ENCODE data around the gene RPUSD2. TPM values are rescaled to one million over a fixed set of nuclear protein-coding genes. Genes with fewer than 3 reads are reported as not detected.

The RPUSD2 gene
- total RNA-seq, 1 donor from 2014 or later = 10.4 TPM

- H3K27me3 ChIP-seq (ENCODE audit: control insufficient read depth in 3 of 3, insufficient read depth in 3 of 3, low read length in 3 of 3) = no peaks in the 10 kb centered on the region
- no peaks in the 10 kb centered on the region for H3K36me3 ChIP-seq (ENCODE audit: control insufficient read depth in 3 of 3, insufficient read depth in 3 of 3, low read length in 3 of 3)
- H3K27ac ChIP-seq (ENCODE audit: low read depth, low read length) = no peak overlapping the region
- H3K4me3 ChIP-seq (ENCODE audit: low read length in 3 of 3) = no peak overlapping the region
- peaks cover 7 to 8% (median 8%) of the 10 kb centered on the region in 3 donors for H3K4me1 ChIP-seq (ENCODE audit: control insufficient read depth in 3 of 3, insufficient read depth in 3 of 3, low read length in 3 of 3)
- H3K9me3 ChIP-seq (ENCODE audit: control insufficient read depth in 3 of 3, low read length in 3 of 3) = no peaks in the 10 kb centered on the region
- H3K9ac ChIP-seq (ENCODE audit: low read depth in 1 of 3, low read length in 3 of 3) = no peak overlapping the region
Observed at GRCh38 chr15:40598672-40599071, 29.6 kb downstream of the RPUSD2 start.

GRCh38 chr15:40600956-40601355, 31.9 kb downstream of the RPUSD2 start:
- H3K27me3 ChIP-seq (ENCODE audit: control insufficient read depth in 3 of 3, insufficient read depth in 3 of 3, low read length in 3 of 3) = no peaks in the 10 kb centered on the region
- H3K9me3 ChIP-seq (ENCODE audit: control insufficient read depth in 3 of 3, low read length in 3 of 3) = no peaks in the 10 kb centered on the region
- H3K9ac ChIP-seq (ENCODE audit: low read depth in 1 of 3, low read length in 3 of 3) = no peak overlapping the region
- no peak overlapping the region for H3K27ac ChIP-seq (ENCODE audit: low read depth, low read length)
- H3K4me3 ChIP-seq (ENCODE audit: low read length in 3 of 3) = no peak overlapping the region
- H3K36me3 ChIP-seq (ENCODE audit: control insufficient read depth in 3 of 3, insufficient read depth in 3 of 3, low read length in 3 of 3) = no peaks in the 10 kb centered on the region
- H3K4me1 ChIP-seq (ENCODE audit: control insufficient read depth in 3 of 3, insufficient read depth in 3 of 3, low read length in 3 of 3) = no peaks in the 10 kb centered on the region

GRCh38 chr15:40603935-40604334, 34.8 kb downstream of the RPUSD2 start:
- no peak overlapping the region for H3K4me3 ChIP-seq (ENCODE audit: low read length in 3 of 3)
- no peaks in the 10 kb centered on the region for H3K36me3 ChIP-seq (ENCODE audit: control insufficient read depth in 3 of 3, insufficient read depth in 3 of 3, low read length in 3 of 3)
- no peaks in the 10 kb centered on the region for H3K4me1 ChIP-seq (ENCODE audit: control insufficient read depth in 3 of 3, insufficient read depth in 3 of 3, low read length in 3 of 3)
- no peak overlapping the region for H3K27ac ChIP-seq (ENCODE audit: low read depth, low read length)
- H3K9ac ChIP-seq (ENCODE audit: low read depth in 1 of 3, low read length in 3 of 3) = no peak overlapping the region
- no peaks in the 10 kb centered on the region for H3K27me3 ChIP-seq (ENCODE audit: control insufficient read depth in 3 of 3, insufficient read depth in 3 of 3, low read length in 3 of 3)
- no peaks in the 10 kb centered on the region for H3K9me3 ChIP-seq (ENCODE audit: control insufficient read depth in 3 of 3, low read length in 3 of 3)

DNA sequence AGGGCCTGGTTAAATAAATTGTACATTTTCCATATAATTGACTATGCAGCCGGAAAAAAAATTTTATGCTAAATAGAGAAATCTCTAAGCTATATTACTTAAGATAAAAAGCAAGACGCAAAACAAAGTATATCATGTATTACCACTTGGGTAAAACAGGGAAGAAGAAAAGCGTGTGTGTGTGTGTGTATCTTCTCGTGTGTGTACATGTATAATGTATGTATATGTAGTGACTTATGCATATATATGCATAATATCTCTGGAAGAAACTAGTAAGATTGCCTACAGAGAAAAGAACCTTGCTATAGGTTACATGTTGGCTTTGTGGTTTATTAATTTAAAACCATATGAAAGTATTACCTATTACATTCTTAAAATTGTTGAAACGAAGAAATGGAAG, 44.0 kb downstream of the RPUSD2 start:
- Histone ChIP-seq H3K4me3 (ENCODE audit: low read length in 3 of 3) (no peak overlapping the region), H3K9ac (ENCODE audit: low read depth in 1 of 3, low read length in 3 of 3) (no peak overlapping the region), H3K27me3 (ENCODE audit: control insufficient read depth in 3 of 3, insufficient read depth in 3 of 3, low read length in 3 of 3) (no peaks in the 10 kb centered on the region), H3K36me3 (ENCODE audit: control insufficient read depth in 3 of 3, insufficient read depth in 3 of 3, low read length in 3 of 3) (no peaks in the 10 kb centered on the region), H3K4me1 (ENCODE audit: control insufficient read depth in 3 of 3, insufficient read depth in 3 of 3, low read length in 3 of 3) (no peaks in the 10 kb centered on the region), H3K27ac (ENCODE audit: low read depth, low read length) (no peak overlapping the region), H3K9me3 (ENCODE audit: control insufficient read depth in 3 of 3, low read length in 3 of 3) (no peaks in the 10 kb centered on the region)

GRCh38 chr15:40618023-40618422, 48.9 kb downstream of the RPUSD2 start:
- H3K9ac ChIP-seq (ENCODE audit: low read depth in 1 of 3, low read length in 3 of 3) = no peak overlapping the region
- no peaks in the 10 kb centered on the region for H3K36me3 ChIP-seq (ENCODE audit: control insufficient read depth in 3 of 3, insufficient read depth in 3 of 3, low read length in 3 of 3)
- no peaks in the 10 kb centered on the region for H3K4me1 ChIP-seq (ENCODE audit: control insufficient read depth in 3 of 3, insufficient read depth in 3 of 3, low read length in 3 of 3)
- no peak overlapping the region for H3K4me3 ChIP-seq (ENCODE audit: low read length in 3 of 3)
- H3K9me3 ChIP-seq (ENCODE audit: control insufficient read depth in 3 of 3, low read length in 3 of 3) = no peaks in the 10 kb centered on the region
- no peak overlapping the region for H3K27ac ChIP-seq (ENCODE audit: low read depth, low read length)
- no peaks in the 10 kb centered on the region for H3K27me3 ChIP-seq (ENCODE audit: control insufficient read depth in 3 of 3, insufficient read depth in 3 of 3, low read length in 3 of 3)

- Histone ChIP-seq H3K27me3 (ENCODE audit: control insufficient read depth in 3 of 3, insufficient read depth in 3 of 3, low read length in 3 of 3) (no peaks in the 10 kb centered on the region), H3K4me1 (ENCODE audit: control insufficient read depth in 3 of 3, insufficient read depth in 3 of 3, low read length in 3 of 3) (no peaks in the 10 kb centered on the region), H3K9ac (ENCODE audit: low read depth in 1 of 3, low read length in 3 of 3) (no peak overlapping the region), H3K9me3 (ENCODE audit: control insufficient read depth in 3 of 3, low read length in 3 of 3) (no peaks in the 10 kb centered on the region), H3K36me3 (ENCODE audit: control insufficient read depth in 3 of 3, insufficient read depth in 3 of 3, low read length in 3 of 3) (no peaks in the 10 kb centered on the region), H3K4me3 (ENCODE audit: low read length in 3 of 3) (no peak overlapping the region), H3K27ac (ENCODE audit: low read depth, low read length) (no peak overlapping the region)
Observed at GRCh38 chr15:40618906-40619305, 49.8 kb downstream of the RPUSD2 start.

DNA sequence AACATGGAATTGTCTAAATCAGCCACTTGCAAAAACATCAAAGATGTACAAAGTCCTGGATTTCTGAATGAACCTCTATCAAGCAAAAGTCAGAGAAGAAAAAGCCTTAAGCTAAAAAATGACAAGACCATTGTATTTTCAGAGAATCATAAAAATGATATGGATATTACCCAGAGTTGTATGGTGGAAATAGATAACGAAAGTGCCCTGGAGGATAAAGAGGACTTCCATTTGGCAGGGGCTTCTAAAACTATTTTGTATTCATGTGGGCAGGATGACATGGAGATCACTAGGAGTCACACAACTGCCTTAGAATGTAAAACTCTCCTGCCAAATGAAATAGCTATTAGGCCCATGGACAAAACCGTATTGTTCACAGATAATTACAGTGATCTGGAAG, 54.3 kb downstream of the RPUSD2 start:
- H3K9me3 ChIP-seq (ENCODE audit: control insufficient read depth in 3 of 3, low read length in 3 of 3) = no peaks in the 10 kb centered on the region
- no peaks in the 10 kb centered on the region for H3K4me1 ChIP-seq (ENCODE audit: control insufficient read depth in 3 of 3, insufficient read depth in 3 of 3, low read length in 3 of 3)
- H3K9ac ChIP-seq (ENCODE audit: low read depth in 1 of 3, low read length in 3 of 3) = no peak overlapping the region
- no peak overlapping the region for H3K27ac ChIP-seq (ENCODE audit: low read depth, low read length)
- H3K36me3 ChIP-seq (ENCODE audit: control insufficient read depth in 3 of 3, insufficient read depth in 3 of 3, low read length in 3 of 3) = no peaks in the 10 kb centered on the region
- no peak overlapping the region for H3K4me3 ChIP-seq (ENCODE audit: low read length in 3 of 3)
- no peaks in the 10 kb centered on the region for H3K27me3 ChIP-seq (ENCODE audit: control insufficient read depth in 3 of 3, insufficient read depth in 3 of 3, low read length in 3 of 3)

Small RNAs within 50 kb of the gene (small RNA-seq; reads per million reads assigned to genes)
- not detected for gene RF00017
- gene RN7SL376P = not detected
- gene RNU6-516P = not detected

Other genes starting within 250 kb of the RPUSD2 start
- 11.5 TPM for gene INAFM2, start 245.6 kb upstream of the RPUSD2 start, total RNA-seq
- 2.1 TPM for gene CCDC9B, start 228.4 kb upstream of the RPUSD2 start, total RNA-seq
- gene PHGR1, start 218.3 kb upstream of the RPUSD2 start, total RNA-seq = not detected
- gene DISP2, start 211.1 kb upstream of the RPUSD2 start, total RNA-seq = under 0.01 TPM
- gene KNSTRN, start 186.6 kb upstream of the RPUSD2 start, total RNA-seq = 15.7 TPM
- gene IVD, start 163.5 kb upstream of the RPUSD2 start, total RNA-seq = 33.4 TPM
- 9.4 TPM for gene BAHD1, start 128.3 kb upstream of the RPUSD2 start, total RNA-seq
- 6.8 TPM for gene CHST14, start 98.3 kb upstream of the RPUSD2 start, total RNA-seq
- gene CCDC32, start 4.3 kb upstream of the RPUSD2 start, total RNA-seq = 11.0 TPM
- gene KNL1, start 24.9 kb downstream of the RPUSD2 start, total RNA-seq = 6.3 TPM
- 1.6 TPM for gene RAD51, start 125.9 kb downstream of the RPUSD2 start, total RNA-seq
- gene RMDN3, start 186.0 kb downstream of the RPUSD2 start, total RNA-seq = 14.6 TPM
- gene GCHFR, start 194.8 kb downstream of the RPUSD2 start, total RNA-seq = 1.6 TPM
- gene C15orf62, start 200.7 kb downstream of the RPUSD2 start, total RNA-seq = not detected
- gene ZFYVE19, start 237.8 kb downstream of the RPUSD2 start, total RNA-seq = 19.8 TPM
- gene DNAJC17, start 238.2 kb downstream of the RPUSD2 start, total RNA-seq = 10.4 TPM

Data from skeletal muscle tissue (tissue), 5 donors.